ENCODE results near the gene GPR153. TPM values are rescaled to one million over a fixed set of nuclear protein-coding genes. Genes with fewer than 3 reads are reported as not detected.

The GPR153 gene
- total and polyA plus RNA-seq, 2 of the 8 experiments (the other 6 are each of a cell fraction or from before 2014, with no cell fraction given): 5.7 to 8.1 TPM

DNA sequence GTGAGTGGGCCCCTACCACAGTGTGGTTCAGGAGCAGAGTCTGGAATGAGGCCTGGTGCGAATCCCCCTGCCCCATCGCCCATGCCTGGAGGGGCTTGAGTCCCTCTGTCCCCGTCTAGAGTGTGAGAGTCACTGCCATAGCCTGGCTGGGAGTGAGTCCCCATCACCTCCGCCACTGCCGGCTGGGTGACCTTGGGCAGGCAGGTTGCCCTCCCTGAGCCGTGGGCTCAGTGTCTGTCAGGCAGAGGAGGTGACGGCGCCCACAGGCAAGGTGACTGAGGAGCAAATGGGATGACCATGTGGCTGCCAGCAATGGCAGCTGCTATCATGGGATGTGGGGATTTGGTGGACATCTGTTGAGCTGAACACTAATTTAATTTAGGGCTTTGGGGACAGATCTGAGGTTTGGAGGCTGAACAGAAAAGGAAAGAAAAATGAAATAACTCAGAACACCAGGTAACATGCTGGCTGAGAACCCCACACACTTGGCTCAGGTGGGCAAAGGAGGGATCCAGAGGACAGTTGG lies 38.1 kb upstream of the GPR153 start:
- Histone ChIP-seq H3K4me1 (replicated peaks in 1 of 4; ENCODE audit: control insufficient read depth in 3 of 4, insufficient read depth in 4 of 4, low read length in 3 of 4) (no peaks in the 10 kb centered on the region), H2BK12ac (ENCODE audit: low read depth, low read length) (no peak overlapping the region), H3K27me3 (replicated peaks in 1 of 4; ENCODE audit: control insufficient read depth in 3 of 4, extremely low read depth in 1 of 4, insufficient read depth in 3 of 4, low read length in 3 of 4) (no peaks in the 10 kb centered on the region), H4K5ac (ENCODE audit: insufficient read length, low read depth, low read length) (no peak overlapping the region), H3K14ac (ENCODE audit: insufficient read length) (no peak overlapping the region), H2BK15ac (ENCODE audit: low read length) (no peak overlapping the region), H3K56ac (replicated peaks; ENCODE audit: insufficient read length, low read depth, low read length) (no peak overlapping the region), H3K18ac (ENCODE audit: extremely low read depth, low read length) (no peak overlapping the region), H4K91ac (replicated peaks; ENCODE audit: insufficient read length, low read length) (no peak overlapping the region), H3K4me3 (ENCODE audit: extremely low read depth in 1 of 4, insufficient read depth in 2 of 4, low read depth in 3 of 4, low read length in 4 of 4) (no peak overlapping the region), H2BK20ac (ENCODE audit: low read length) (no peak overlapping the region), H3K23ac (ENCODE audit: insufficient read length) (no peak overlapping the region), H2AFZ (ENCODE audit: low read length) (no peak overlapping the region), H2BK120ac (replicated peaks; ENCODE audit: low read depth, low read length) (no peak overlapping the region), H3K4me2 (ENCODE audit: insufficient read depth in 1 of 2, low read depth in 2 of 2, low read length in 2 of 2) (no peak overlapping the region), H2BK5ac (ENCODE audit: low read depth, low read length) (no peak overlapping the region), H4K20me1 (replicated peaks in 1 of 2; ENCODE audit: control insufficient read depth in 1 of 2, insufficient read depth in 2 of 2, low read length in 2 of 2) (peaks cover 0 to 10% of the 10 kb centered on the region in 2 experiments), H3K23me2 (ENCODE audit: low read depth, low read length) (no peaks in the 10 kb centered on the region), H3K79me2 (ENCODE audit: control insufficient read depth in 1 of 2, insufficient read depth in 2 of 2, low read length in 2 of 2) (no peaks in the 10 kb centered on the region; a peak in 1 of 4 replicates), H3K9ac (replicated peaks in 1 of 4; ENCODE audit: extremely low read depth in 1 of 4, low read depth in 3 of 4, low read length in 3 of 4) (no peak overlapping the region), H3K4ac (replicated peaks; ENCODE audit: insufficient read length, low read depth, low read length) (no peak overlapping the region), H3K36me3 (ENCODE audit: control insufficient read depth in 2 of 4, insufficient read depth in 4 of 4, low read length in 3 of 4) (peaks cover 4 to 5% (median 5%) of the 10 kb centered on the region in 4 experiments; a peak in 4 of 8 replicates), H3K79me1 (ENCODE audit: low read depth, low read length) (peaks cover 6% of the 10 kb centered on the region), H4K8ac (ENCODE audit: extremely low read depth, insufficient read depth, low read length) (no peak overlapping the region; the same call in 1 of the 2 replicates), H3K27ac (ENCODE audit: low read depth, low read length) (no peak overlapping the region), H2AK5ac (ENCODE audit: low read depth, low read length) (no peak overlapping the region), H3K9me3 (ENCODE audit: insufficient read depth in 2 of 2, low read depth in 1 of 2, low read length in 1 of 2) (no peaks in the 10 kb centered on the region)
- POLR2A ChIA-PET (ENCODE audit: partially characterized antibody): no interaction called here
- no peak for DNase-seq (ENCODE audit: low read depth in 1 of 2, low spot score in 2 of 2)
- TF ChIP-seq RFX5 (IDR thresholded peaks at IDR 0.05; ENCODE audit: borderline replicate concordance, low read depth, low read length) (no peak), SRF (IDR thresholded peaks at IDR 0.05; ENCODE audit: low read depth, low read length) (no peak), SP1 (IDR thresholded peaks at IDR 0.05; ENCODE audit: low read depth, low read length) (no peak), EGR1 (IDR thresholded peaks at IDR 0.05; ENCODE audit: borderline replicate concordance, low read depth, low read length) (no peak), SUZ12 (IDR thresholded peaks at IDR 0.05; ENCODE audit: low read length) (no peak), TAF1 (IDR thresholded peaks at IDR 0.05; ENCODE audit: low read depth, low read length) (no peak)
- no peak for FAIRE-seq
- 92% methylated on average over 8 of the region's 8 CpGs; no CpG with 5 or more reads in 1 of the 2 experiments for WGBS, 2 experiments (ENCODE audit: extremely low coverage in 1 of 2, insufficient coverage in 1 of 2, insufficient read length in 1 of 2, insufficient replicate concordance in 2 of 2, low coverage in 1 of 2, low lambda C conversion rate in 2 of 2, missing lambda C conversion rate in 1 of 2)
- CTCF ChIA-PET (ENCODE audit: partially characterized antibody): interaction anchor here (0.9 to 2.5 kb wide), 5 partner anchors 10 to 49 kb away, joined by 3 to 7 read pairs (median 4); no protein-coding TSS in a partner anchor

All from H1 (cell line).